ENCODE data around the gene SOD1. TPM values are rescaled to one million over a fixed set of nuclear protein-coding genes. Genes with fewer than 3 reads are reported as not detected.

SOD1 gene
- total and polyA plus RNA-seq, 2 experiments from 2014 or later, result 195 to 260 TPM

DNA sequence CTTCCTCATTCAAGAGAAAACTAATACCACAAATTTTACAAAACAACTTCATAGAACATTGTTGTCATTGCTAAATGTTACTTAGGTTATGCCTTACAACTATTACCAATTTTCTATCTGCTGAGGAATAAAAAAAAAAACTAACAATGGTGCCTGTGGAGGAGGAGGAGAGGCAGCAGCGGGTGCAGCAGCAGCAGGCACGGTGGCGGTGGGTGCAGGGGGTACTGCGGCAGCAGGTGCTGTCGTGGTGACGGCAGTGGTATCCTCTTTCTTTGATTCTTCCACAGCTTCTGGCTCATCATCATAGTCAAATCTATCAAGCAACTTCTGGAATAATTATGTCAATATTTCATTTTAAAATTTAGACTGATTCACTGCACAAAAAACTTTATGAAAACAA lies 36.9 kb downstream of the SOD1 start:
- 96% methylated on average over 6 of the region's 6 CpGs for WGBS (ENCODE audit: low lambda C conversion rate, missing lambda C conversion rate)
- DNase-seq (ENCODE audit: low spot score), result no peak
- peaks cover 4% of the 10 kb centered on the region for H4K20me1 ChIP-seq (ENCODE audit: insufficient read depth, poor library complexity, severe bottlenecking)
- no peak overlapping the region for H3K27ac ChIP-seq
- no peaks in the 10 kb centered on the region for H3K27me3 ChIP-seq
- peaks cover 16% of the 10 kb centered on the region for H3K79me2 ChIP-seq
- no peak overlapping the region for H3K4me3 ChIP-seq
- TF ChIP-seq, protein P1, sequence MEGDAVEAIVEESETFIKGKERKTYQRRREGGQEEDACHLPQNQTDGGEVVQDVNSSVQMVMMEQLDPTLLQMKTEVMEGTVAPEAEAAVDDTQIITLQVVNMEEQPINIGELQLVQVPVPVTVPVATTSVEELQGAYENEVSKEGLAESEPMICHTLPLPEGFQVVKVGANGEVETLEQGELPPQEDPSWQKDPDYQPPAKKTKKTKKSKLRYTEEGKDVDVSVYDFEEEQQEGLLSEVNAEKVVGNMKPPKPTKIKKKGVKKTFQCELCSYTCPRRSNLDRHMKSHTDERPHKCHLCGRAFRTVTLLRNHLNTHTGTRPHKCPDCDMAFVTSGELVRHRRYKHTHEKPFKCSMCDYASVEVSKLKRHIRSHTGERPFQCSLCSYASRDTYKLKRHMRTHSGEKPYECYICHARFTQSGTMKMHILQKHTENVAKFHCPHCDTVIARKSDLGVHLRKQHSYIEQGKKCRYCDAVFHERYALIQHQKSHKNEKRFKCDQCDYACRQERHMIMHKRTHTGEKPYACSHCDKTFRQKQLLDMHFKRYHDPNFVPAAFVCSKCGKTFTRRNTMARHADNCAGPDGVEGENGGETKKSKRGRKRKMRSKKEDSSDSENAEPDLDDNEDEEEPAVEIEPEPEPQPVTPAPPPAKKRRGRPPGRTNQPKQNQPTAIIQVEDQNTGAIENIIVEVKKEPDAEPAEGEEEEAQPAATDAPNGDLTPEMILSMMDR (IDR thresholded peaks at IDR 0.05; ENCODE audit: poor library complexity), result no peak
- TF ChIP-seq EZH2phosphoT487 (IDR thresholded peaks at IDR 0.05; ENCODE audit: low read depth, severe bottlenecking, unreplicated experiment) (no peak), EZH2 (IDR thresholded peaks at IDR 0.05; ENCODE audit: borderline replicate concordance) (no peak)
- no peaks in the 10 kb centered on the region for H3K9me3 ChIP-seq (ENCODE audit: low read depth)
- no peak overlapping the region for H2AFZ ChIP-seq
- no peaks in the 10 kb centered on the region for H3K36me3 ChIP-seq (replicated peaks; ENCODE audit: insufficient read depth, low read depth)
- H3K4me1 ChIP-seq (ENCODE audit: insufficient read depth), result no peaks in the 10 kb centered on the region
- H3K4me2 ChIP-seq, result no peak overlapping the region
- H3K9me2 ChIP-seq (replicated peaks; ENCODE audit: insufficient read depth), result no peaks in the 10 kb centered on the region

GRCh38 chr21:31698461-31698860 lies 39.0 kb downstream of the SOD1 start:
- Histone ChIP-seq H3K4me3 (no peak overlapping the region), H3K4me2 (no peak overlapping the region), H3K9me3 (ENCODE audit: low read depth) (no peaks in the 10 kb centered on the region), H3K4me1 (ENCODE audit: insufficient read depth) (no peaks in the 10 kb centered on the region), H3K9me2 (replicated peaks; ENCODE audit: insufficient read depth) (no peaks in the 10 kb centered on the region), H4K20me1 (ENCODE audit: insufficient read depth, poor library complexity, severe bottlenecking) (peaks cover 9% of the 10 kb centered on the region), H3K27me3 (no peaks in the 10 kb centered on the region), H3K27ac (no peak overlapping the region), H3K36me3 (replicated peaks; ENCODE audit: insufficient read depth, low read depth) (no peaks in the 10 kb centered on the region), H3K79me2 (peaks cover 36% of the 10 kb centered on the region), H2AFZ (no peak overlapping the region)
- TF ChIP-seq EZH2phosphoT487 (IDR thresholded peaks at IDR 0.05; ENCODE audit: low read depth, severe bottlenecking, unreplicated experiment) (no peak), EZH2 (IDR thresholded peaks at IDR 0.05; ENCODE audit: borderline replicate concordance) (no peak)
- no peak for DNase-seq (ENCODE audit: low spot score)

DNA sequence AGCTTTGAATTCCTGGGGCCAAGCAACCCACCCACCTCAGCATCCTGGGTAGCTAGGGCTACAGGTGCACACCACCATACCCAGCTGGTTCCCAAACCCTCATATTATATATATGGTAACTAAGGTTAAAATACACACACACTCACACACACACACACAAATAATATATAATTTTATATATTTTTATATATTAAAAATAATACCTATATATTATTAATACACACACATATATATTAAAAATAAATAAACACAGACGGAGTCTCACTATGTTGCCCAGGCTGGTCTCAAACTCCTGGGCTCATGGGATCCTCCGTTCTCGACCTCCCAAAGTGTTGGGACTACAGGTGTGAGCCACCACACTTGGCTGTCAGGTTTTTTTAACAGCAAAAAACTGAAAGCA lies 40.5 kb downstream of the SOD1 start:
- H3K4me3 ChIP-seq, result no peak overlapping the region
- 98% methylated on average over 3 of the region's 3 CpGs for WGBS (ENCODE audit: low lambda C conversion rate, missing lambda C conversion rate)
- DNase-seq (ENCODE audit: low spot score), result no peak
- H3K36me3 ChIP-seq (replicated peaks; ENCODE audit: insufficient read depth, low read depth), result no peaks in the 10 kb centered on the region
- no peaks in the 10 kb centered on the region for H3K9me2 ChIP-seq (replicated peaks; ENCODE audit: insufficient read depth)
- no peak overlapping the region for H3K4me2 ChIP-seq
- peaks cover 46% of the 10 kb centered on the region for H3K79me2 ChIP-seq
- H4K20me1 ChIP-seq (ENCODE audit: insufficient read depth, poor library complexity, severe bottlenecking), result peaks cover 19% of the 10 kb centered on the region
- H3K27me3 ChIP-seq, result no peaks in the 10 kb centered on the region
- no peak overlapping the region for H2AFZ ChIP-seq
- no peak overlapping the region for H3K27ac ChIP-seq
- H3K9me3 ChIP-seq (ENCODE audit: low read depth), result no peaks in the 10 kb centered on the region
- TF ChIP-seq EZH2phosphoT487 (IDR thresholded peaks at IDR 0.05; ENCODE audit: low read depth, severe bottlenecking, unreplicated experiment) (no peak), EZH2 (IDR thresholded peaks at IDR 0.05; ENCODE audit: borderline replicate concordance) (no peak)
- TF ChIP-seq, protein P1 (IDR thresholded peaks at IDR 0.05; ENCODE audit: poor library complexity), result no peak
- no peaks in the 10 kb centered on the region for H3K4me1 ChIP-seq (ENCODE audit: insufficient read depth)

- 72% methylated on average over 3 of the region's 3 CpGs for WGBS (ENCODE audit: low lambda C conversion rate, missing lambda C conversion rate)
- TF ChIP-seq, protein P1 (IDR thresholded peaks at IDR 0.05; ENCODE audit: poor library complexity), result no peak
- no peak for TF ChIP-seq EZH2 (IDR thresholded peaks at IDR 0.05; ENCODE audit: borderline replicate concordance)
- no peak for TF ChIP-seq EZH2phosphoT487 (IDR thresholded peaks at IDR 0.05; ENCODE audit: low read depth, severe bottlenecking, unreplicated experiment)
- Histone ChIP-seq H2AFZ (no peak overlapping the region), H3K4me3 (no peak overlapping the region), H3K79me2 (peaks cover 99% of the 10 kb centered on the region), H3K9me3 (ENCODE audit: low read depth) (no peaks in the 10 kb centered on the region), H3K27me3 (no peaks in the 10 kb centered on the region), H4K20me1 (ENCODE audit: insufficient read depth, poor library complexity, severe bottlenecking) (peaks cover 82% of the 10 kb centered on the region), H3K27ac (no peak overlapping the region), H3K4me2 (peak overlapping the region; percentile 56), H3K4me1 (ENCODE audit: insufficient read depth) (peaks cover 7% of the 10 kb centered on the region), H3K36me3 (replicated peaks; ENCODE audit: insufficient read depth, low read depth) (no peaks in the 10 kb centered on the region), H3K9me2 (replicated peaks; ENCODE audit: insufficient read depth) (no peaks in the 10 kb centered on the region)
- no peak for DNase-seq (ENCODE audit: low spot score)
Observed at GRCh38 chr21:31706562-31706961, 47.1 kb downstream of the SOD1 start.
